Fibroblast of villous mesenchyme (primary cell): Measurements from ENCODE around the gene TUBGCP3. TPM values are rescaled to one million over a fixed set of nuclear protein-coding genes. Genes with fewer than 3 reads are reported as not detected.
"Not testable (repeated sequence)": the region's sequence is repeated elsewhere in the genome, so short reads cannot be mapped to it uniquely, and the experiment has no call there.

Source experiments
- DNase-seq: peaks from one replicate; pipeline ENCODE4 v3.0.0-alpha.2; 2010; ENCODE audit warnings: low read depth
- H3K4me3 ChIP-seq: 2 replicates; pipeline ENCODE4 v1.5.1; 2011; ENCODE audit warnings: low read depth, mild to moderate bottlenecking, low read length
- total RNA-seq: library from RNA; depleted of rRNA; stranded (reverse); fragments of >200 nt; gene quantifications from 2 replicates; pipeline ENCODE4 v1.2.3, GENCODE V29; 2012
- TF ChIP-seq, protein P1 (sequence below): IDR thresholded peaks from 2 replicates; pipeline ENCODE4 v1.5.1; 2012; ENCODE audit warnings: low read depth, mild to moderate bottlenecking, low read length; ENCODE audit not compliant: insufficient read depth

TUBGCP3 gene
- total RNA-seq, 1 donor = 15.5 TPM

- no peak for DNase-seq
Measured at GRCh38 chr13:112509190-112509589, 78.8 kb downstream of the TUBGCP3 start.

DNA sequence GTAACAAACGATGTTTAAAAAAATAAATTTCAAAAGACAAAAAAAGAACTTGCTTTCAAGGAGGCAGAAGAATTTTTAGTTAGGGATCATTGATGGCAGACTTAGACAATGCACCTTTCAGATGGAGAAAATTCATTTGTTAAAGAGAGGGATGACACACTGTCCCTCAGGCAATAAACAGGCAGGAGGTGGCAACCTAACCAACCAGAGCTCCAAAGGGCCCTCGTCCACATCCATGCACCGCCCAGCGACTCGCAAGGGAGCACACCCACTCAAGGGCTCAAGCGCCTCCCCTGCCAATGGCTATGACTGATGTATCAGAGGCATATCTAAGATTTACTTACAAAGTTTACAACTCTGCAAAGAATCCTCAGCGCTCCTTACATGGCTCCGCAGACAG is 81.9 kb downstream of the TUBGCP3 start:
- H3K4me3 ChIP-seq = no peak overlapping the region
- TF ChIP-seq, protein P1, sequence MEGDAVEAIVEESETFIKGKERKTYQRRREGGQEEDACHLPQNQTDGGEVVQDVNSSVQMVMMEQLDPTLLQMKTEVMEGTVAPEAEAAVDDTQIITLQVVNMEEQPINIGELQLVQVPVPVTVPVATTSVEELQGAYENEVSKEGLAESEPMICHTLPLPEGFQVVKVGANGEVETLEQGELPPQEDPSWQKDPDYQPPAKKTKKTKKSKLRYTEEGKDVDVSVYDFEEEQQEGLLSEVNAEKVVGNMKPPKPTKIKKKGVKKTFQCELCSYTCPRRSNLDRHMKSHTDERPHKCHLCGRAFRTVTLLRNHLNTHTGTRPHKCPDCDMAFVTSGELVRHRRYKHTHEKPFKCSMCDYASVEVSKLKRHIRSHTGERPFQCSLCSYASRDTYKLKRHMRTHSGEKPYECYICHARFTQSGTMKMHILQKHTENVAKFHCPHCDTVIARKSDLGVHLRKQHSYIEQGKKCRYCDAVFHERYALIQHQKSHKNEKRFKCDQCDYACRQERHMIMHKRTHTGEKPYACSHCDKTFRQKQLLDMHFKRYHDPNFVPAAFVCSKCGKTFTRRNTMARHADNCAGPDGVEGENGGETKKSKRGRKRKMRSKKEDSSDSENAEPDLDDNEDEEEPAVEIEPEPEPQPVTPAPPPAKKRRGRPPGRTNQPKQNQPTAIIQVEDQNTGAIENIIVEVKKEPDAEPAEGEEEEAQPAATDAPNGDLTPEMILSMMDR = no peak
- DNase-seq = no peak

More at GRCh38 chr13:112509190-112509589, 78.8 kb downstream of the TUBGCP3 start:
- TF ChIP-seq, protein P1 = no peak
- no peak overlapping the region for H3K4me3 ChIP-seq

DNA sequence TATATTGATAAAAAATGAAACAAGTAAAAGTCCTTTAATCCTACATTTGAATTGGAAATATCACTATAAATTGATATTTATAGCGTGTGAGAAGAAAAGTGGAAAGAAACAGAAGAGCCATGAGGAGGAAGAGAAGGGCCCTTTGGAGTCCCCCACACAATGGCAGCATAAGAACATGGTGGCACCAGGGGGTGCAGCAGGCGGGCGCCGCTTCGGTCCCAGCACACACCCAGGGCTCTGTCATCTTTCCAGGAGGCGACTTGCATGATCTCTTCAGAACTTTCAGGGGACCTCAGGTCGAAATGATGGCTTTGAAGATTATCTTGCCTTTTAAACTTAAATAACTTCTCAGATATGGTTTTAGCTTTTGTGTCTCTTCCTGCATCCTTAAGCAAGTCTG is 91.8 kb downstream of the TUBGCP3 start:
- H3K4me3 ChIP-seq = no peak overlapping the region
- TF ChIP-seq, protein P1 = no peak
- no peak for DNase-seq

DNA sequence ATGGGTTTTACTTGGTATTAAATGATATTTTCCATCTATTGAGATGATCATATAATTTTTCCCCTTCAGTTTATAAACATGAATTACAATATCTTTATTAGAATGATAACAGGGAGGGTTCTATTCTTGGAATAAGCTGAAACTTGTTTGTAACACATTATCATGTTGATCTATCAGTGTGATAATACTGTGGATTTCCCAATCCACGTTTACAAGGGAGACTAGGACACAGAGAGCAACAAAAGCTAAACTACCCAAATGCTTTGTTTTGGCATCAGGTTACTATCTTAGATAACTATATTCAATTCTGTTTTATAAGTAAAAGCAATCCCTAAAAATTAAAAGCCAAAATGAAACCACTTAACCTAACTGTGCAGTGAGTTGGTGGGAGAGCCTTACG is 92.5 kb downstream of the TUBGCP3 start:
- peak; percentile 38 for DNase-seq
- TF ChIP-seq, protein P1 = no peak
- no peak overlapping the region for H3K4me3 ChIP-seq

DNA sequence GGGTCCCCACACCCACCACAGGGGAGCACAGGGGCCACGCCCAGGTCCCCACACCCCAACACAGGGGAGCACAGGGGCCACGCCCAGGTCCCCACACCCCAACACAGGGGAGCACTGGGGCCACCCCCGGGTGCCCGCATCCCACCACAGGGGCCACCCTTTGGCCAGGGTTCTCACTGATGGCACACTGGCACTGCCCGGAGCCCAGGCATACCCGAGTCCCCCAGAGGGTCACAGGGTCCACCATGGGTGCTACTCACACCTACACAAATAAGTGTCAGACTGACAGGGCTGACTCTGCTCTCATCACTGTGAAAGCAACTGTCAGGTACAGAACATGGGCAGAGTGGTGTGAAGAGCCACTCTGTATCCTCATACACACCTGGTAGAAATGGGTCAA is 98.8 kb downstream of the TUBGCP3 start:
- DNase-seq = no peak

DNA sequence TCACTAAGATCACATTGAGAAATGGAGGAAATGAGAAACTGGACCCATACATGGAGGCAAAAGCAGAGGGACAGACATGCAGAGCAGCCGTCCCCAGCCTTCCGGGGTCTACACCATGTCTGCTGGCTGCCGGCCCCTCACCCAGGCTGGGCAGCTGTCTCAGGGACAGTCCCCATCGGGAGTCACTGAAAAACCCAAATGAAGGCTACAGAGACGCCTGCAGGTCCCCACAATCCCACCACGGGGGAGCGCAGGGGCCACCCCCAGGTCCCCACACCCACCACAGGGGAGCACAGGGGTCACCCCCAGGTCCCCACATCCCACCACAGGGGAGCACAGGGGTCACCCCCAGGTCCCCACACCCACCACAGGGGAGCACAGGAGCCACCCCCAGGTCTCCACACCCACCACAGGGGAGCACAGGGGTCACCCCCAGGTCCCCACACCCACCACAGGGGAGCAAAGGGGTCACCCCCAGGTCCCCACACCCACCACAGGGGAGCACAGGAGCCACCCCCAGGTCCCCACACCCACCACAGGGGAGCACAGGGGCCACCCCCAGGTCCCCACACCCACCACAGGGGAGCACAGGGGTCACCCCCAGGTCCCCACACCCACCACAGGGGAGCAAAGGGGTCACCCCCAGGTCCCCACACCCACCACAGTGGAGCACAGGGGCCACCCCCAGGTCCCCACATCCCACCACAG is 99.5 kb downstream of the TUBGCP3 start:
- DNase-seq, H3K4me3 ChIP-seq: not testable (repeated sequence)

More for the DNA sequence above, 98.8 kb downstream of the TUBGCP3 start:
- H3K4me3 ChIP-seq = no peak overlapping the region
- TF ChIP-seq, protein P1 = no peak

DNA sequence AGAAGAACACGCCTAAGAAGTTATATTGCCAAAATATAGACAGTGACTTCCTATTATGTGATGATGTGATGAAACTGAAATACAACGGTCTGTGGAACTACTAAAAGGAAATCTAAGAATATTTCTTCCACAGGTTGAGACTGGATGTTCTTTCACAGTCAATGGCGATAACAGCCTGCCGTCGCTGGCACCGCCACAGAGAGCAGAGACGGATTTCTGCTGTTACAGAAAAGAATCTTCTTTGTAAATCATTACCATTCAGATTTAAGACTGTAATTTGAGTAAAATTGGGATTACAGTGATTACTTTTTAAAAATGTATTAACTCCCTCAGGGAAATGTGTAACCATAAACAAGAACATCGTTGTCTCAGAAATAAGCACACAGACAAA is 100.8 kb downstream of the TUBGCP3 start:
- no peak overlapping the region for H3K4me3 ChIP-seq
- TF ChIP-seq, protein P1 = no peak
- DNase-seq = no peak
